ENCODE results near the gene TBC1D3E. TPM values are rescaled to one million over a fixed set of nuclear protein-coding genes. Genes with fewer than 3 reads are reported as not detected.
"Not testable (repeated sequence)": the region's sequence is repeated elsewhere in the genome, so short reads cannot be mapped to it uniquely, and the experiment has no call there.

Gene TBC1D3E
- not detected in 2 replicates for total RNA-seq

GRCh38 chr17:38127651-38128050, at the start of gene TBC1D3E:
Gene TBC1D3E, plus strand, starts transcription at chr17:38127951. Its CDS starts 1,545 bp downstream, at chr17:38129496.
- DNase-seq (ENCODE audit: low read depth); H3K36me3 ChIP-seq (ENCODE audit: control insufficient read depth, insufficient read depth, low read length); H3K4me3 ChIP-seq (ENCODE audit: low read depth, low read length); H3K27me3 ChIP-seq (ENCODE audit: control insufficient read depth, insufficient read depth, low read length): not testable (repeated sequence)

DNA sequence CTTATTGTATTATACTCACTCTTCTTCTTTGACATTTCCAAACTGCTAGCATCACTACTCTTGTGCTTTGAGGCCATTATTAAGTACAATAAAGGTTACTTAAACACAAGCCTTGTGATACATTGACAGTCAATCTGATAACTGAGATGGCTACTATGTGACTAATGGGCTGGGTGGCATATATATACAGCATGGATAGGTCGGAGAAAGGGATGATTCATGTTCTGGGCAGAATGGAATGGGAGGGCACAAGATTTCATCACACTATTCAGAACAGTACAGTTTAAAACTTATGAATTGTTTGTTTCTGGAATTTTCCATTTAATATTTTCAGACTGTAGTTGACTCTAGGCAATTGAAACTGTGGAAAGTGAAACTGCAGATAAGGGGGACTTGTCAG, 40.4 kb upstream of the TBC1D3E start:
- H3K36me3 ChIP-seq (ENCODE audit: control insufficient read depth, insufficient read depth, low read length); H3K27me3 ChIP-seq (ENCODE audit: control insufficient read depth, insufficient read depth, low read length); H3K4me3 ChIP-seq (ENCODE audit: low read depth, low read length); DNase-seq (ENCODE audit: low read depth): not testable (repeated sequence)

DNA sequence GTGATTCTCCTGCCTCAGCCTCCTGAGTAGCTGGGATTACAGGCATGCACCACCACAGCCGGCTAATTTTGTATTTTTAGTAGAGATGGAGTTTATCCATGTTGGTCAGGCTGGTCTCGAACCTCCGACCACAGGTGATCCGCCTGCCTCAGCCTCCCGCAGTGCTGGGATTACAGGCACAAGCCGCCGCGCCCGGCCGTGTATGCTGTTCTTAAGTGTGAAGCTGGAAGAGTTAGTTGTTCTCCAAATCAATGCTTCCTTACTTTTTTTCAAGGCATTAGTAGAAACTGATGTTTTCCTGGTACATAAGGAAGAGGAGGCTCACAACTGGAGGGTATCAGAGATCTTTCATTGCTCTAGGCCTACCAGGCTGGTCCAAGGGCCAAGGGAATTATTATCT, 39.6 kb upstream of the TBC1D3E start:
- H3K27me3 ChIP-seq (ENCODE audit: control insufficient read depth, insufficient read depth, low read length); H3K36me3 ChIP-seq (ENCODE audit: control insufficient read depth, insufficient read depth, low read length); H3K4me3 ChIP-seq (ENCODE audit: low read depth, low read length); DNase-seq (ENCODE audit: low read depth): not testable (repeated sequence)

- not testable (repeated sequence) for DNase-seq (ENCODE audit: low read depth); H3K36me3 ChIP-seq (ENCODE audit: control insufficient read depth, insufficient read depth, low read length); H3K4me3 ChIP-seq (ENCODE audit: low read depth, low read length); H3K27me3 ChIP-seq (ENCODE audit: control insufficient read depth, insufficient read depth, low read length)
Observed at GRCh38 chr17:38094059-38094694, 33.6 kb upstream of the TBC1D3E start.

- H3K27me3 ChIP-seq (ENCODE audit: control insufficient read depth, insufficient read depth, low read length); DNase-seq (ENCODE audit: low read depth); H3K36me3 ChIP-seq (ENCODE audit: control insufficient read depth, insufficient read depth, low read length); H3K4me3 ChIP-seq (ENCODE audit: low read depth, low read length): not testable (repeated sequence)
Observed at GRCh38 chr17:38099262-38099661, 28.5 kb upstream of the TBC1D3E start.

- H3K4me3 ChIP-seq (ENCODE audit: low read depth, low read length); H3K36me3 ChIP-seq (ENCODE audit: control insufficient read depth, insufficient read depth, low read length); H3K27me3 ChIP-seq (ENCODE audit: control insufficient read depth, insufficient read depth, low read length); DNase-seq (ENCODE audit: low read depth): not testable (repeated sequence)
Observed at GRCh38 chr17:38119829-38120228, 7.9 kb upstream of the TBC1D3E start.

- not testable (repeated sequence) for DNase-seq (ENCODE audit: low read depth); H3K36me3 ChIP-seq (ENCODE audit: control insufficient read depth, insufficient read depth, low read length); H3K27me3 ChIP-seq (ENCODE audit: control insufficient read depth, insufficient read depth, low read length); H3K4me3 ChIP-seq (ENCODE audit: low read depth, low read length)
Observed at GRCh38 chr17:38134860-38135259, 7.1 kb downstream of the TBC1D3E start.

Other genes starting within 250 kb of the TBC1D3E start
- not detected in 2 replicates for gene TBC1D3K, start 203.5 kb upstream of the TBC1D3E start, total RNA-seq
- gene TBC1D3L, start 138.9 kb upstream of the TBC1D3E start, total RNA-seq: 12.0 and 13.7 TPM in 2 replicates
- gene TBC1D3D, start 124.0 kb upstream of the TBC1D3E start, total RNA-seq: not detected in 2 replicates
- gene TBC1D3C, start 59.3 kb upstream of the TBC1D3E start, total RNA-seq: not detected in 2 replicates
- not detected in 2 replicates for gene TBC1D3, start 64.6 kb downstream of the TBC1D3E start, total RNA-seq
- gene MRPL45, start 169.2 kb downstream of the TBC1D3E start, total RNA-seq: 48.3 and 50.0 TPM in 2 replicates
- 0.04 and 0.07 TPM in 2 replicates for gene GPR179, start 216.0 kb downstream of the TBC1D3E start, total RNA-seq
- gene SOCS7, start 223.9 kb downstream of the TBC1D3E start, total RNA-seq: 24.3 and 38.1 TPM in 2 replicates

Measured in kidney epithelial cell (primary cell).